ENCODE measurements around the gene ABHD16A. TPM values are rescaled to one million over a fixed set of nuclear protein-coding genes. Genes with fewer than 3 reads are reported as not detected.

Gene ABHD16A
- total RNA-seq, 1 donor from 2014 or later = 41.6 TPM

DNA sequence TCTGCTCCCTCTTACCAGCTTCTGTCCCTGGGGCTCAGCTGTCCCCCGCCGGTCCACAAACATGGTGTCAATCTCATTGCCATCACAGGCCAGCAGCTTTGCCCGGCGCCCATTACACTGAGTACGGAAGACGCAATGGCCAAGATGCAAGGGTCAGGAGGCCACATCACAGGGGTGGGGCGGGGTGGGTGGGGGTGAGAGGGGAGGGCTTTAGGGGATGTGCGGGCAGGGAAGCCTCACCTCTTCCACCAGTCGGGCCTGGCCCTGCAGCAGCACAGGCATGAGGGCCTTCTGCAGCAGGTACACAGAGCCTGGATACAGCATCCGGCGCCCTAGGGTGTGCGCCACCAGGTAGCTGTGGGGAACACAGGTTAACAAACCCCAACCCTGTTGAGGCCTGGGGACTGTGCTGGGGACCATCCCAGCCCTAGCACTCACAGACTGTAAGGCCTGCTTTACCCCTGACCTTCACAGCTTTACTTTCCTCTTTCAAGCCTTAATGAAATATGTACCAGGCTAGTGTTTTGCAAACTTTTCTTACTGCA is 11.5 kb downstream of the ABHD16A start:
- no peak for FAIRE-seq
- no peak for DNase-seq (ENCODE audit: low spot score in 2 of 2)

DNA sequence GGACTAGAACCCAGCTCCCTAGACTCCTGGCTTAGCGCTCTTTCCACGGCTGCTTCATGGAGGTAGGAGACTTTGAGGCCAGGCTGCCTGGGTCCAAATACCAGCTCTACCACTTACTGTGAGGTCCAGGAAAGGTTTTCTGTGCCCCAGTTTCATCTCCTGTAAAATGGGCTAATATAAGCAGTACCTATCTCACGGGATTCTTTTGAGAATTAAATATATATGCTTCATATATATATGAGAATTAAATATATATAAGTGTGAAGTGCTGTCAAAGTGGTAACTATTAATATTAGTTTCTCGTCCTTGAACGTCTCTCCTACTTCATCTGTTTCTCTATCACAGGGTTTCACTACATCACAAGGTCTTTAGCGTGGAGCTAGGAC is 12.1 kb downstream of the ABHD16A start:
- DNase-seq (ENCODE audit: low spot score in 2 of 2) (no peak), FAIRE-seq (no peak)

DNA sequence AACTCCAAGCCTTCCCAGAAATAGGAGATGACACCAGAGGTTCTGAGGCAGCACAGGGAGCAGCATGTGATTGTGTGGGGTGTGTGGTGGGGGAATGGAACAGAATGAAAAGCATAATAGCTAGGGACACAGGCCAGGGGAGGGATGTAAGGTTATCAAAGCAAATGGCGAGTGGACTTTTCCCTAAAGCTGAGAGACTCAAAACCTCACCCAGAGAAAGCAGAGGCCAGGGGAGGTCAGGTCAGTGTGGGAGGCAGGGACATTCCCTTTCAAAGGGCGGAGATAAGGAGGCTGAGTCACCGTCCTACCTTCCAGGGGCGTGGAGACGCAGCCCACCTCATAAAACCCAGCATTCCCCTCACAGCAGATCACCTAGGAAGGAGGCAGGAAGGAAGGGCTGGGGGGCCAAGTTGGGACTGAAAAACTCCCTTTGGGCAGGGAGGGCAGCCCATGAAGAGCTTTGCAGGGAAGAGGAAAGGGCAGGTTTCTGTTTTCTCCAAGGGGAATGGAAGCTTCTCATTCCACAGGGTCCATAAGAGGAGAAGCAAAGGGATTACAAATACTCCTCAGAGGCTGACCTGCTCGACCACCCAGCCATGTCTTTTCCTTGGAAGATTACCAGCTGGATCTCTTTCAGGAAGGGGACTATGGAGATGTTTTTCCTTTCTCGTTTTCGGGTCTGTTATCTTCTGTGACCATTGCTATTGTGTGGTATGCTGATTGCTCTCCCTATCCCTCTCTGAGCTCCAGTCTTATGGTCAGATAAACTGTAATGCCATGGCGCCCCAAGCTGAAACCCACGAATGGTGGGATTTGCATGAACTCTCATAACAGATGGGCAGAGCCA is 12.7 kb downstream of the ABHD16A start:
- DNase-seq (ENCODE audit: low spot score in 2 of 2) (no peak), FAIRE-seq (no peak)

DNA sequence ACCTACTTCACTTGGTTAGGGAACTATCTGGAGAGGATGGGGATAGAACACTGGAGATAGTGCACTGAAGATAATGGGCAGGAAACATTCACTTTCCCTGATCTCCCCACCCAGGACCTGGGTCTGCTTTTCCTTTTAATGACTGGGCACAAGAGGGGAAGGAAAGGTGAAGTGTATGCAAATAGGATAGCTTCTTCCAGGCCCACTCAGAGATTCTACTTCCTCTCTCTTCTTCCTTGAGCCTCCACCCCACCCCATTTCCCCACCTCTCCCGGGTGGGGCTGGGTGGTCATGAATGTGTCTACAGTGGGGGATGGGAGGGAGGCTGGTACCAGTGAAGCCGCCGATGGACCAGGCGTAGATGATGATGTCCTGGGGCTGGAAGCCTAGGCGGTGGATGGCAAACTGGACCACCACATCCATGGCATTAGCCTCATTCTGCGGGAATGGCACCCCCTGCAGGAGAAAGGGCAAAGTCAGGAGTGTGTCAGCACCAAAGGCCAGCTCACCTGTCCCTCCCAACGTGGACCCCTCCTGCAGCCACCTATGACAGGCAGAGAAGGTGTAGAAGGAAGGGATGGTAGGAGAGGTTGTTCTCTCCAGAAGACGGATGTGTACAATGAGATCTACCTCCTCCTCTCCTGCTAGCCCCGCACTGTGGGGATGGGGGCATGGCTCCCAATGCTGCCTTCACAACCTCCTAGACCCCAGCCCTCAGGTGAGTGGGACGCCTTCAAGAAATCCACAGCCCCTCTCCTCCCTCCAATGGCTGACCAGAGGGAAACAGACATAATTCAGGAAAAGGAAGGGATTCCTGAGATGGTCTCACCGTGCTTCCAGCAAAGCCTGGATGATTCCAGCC is 13.6 kb downstream of the ABHD16A start:
- DNase-seq (ENCODE audit: low spot score in 2 of 2) (no peak), FAIRE-seq (no peak)

DNA sequence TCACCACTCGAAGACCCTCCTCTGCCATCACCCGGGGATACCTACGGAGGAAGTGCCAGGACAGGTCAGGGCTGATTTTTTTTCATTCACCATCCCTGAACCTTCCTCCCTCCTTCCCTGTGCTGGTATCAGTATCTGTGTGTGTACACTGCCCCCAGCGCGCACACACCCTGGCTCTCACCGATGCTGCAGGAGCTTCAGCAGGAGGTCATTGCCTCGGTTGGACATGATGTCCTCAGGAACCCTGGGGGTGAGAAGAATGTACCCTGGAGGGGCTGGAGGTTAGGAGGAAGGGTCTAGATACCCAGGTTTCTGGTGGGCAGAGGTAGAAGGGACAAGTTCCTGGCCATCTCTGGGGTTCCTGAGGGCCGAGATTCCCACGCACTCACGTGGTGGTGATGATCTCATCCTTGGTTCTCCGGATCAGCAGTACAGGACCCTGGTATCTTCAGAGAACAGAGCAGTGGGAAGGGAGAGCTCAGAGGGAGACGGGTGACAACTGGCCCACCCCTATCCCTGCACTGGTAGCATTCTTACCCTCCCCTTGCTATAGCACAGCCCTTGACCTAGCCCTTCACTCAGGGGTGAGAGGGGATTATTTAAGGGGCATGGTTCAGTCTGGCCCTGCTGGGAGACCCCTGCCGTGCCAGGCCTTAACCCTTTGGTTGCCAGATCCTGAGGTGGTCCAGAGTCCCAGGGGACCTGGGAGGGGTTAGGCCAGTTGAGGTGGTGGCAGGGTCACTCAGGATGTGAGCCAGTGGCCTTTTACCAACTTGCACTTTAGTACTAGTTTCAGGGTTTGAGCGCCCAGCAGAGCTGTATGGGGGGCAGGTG is 15.0 kb downstream of the ABHD16A start:
- no peak for DNase-seq (ENCODE audit: low spot score in 2 of 2)
- no peak for FAIRE-seq

DNA sequence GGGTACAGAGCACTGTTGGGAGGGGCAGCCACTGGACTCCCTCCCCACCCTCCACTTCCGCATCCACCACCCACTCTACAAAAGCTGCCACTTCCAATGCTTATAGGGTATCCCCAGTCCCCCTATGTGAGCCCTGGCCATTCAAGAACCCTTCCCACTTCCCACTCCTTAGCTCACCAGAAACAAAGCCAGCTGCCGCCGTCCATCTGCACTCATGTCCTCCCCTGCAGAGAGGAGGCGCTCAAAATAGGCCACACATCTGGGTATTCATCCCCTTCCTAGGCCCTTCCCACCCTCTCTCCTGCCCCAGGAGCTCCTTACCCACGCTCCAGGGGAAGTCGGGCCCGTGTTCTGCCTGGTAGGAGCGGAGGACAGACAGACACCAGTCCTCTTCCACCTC is 15.8 kb downstream of the ABHD16A start:
- no peak for DNase-seq (ENCODE audit: low spot score in 2 of 2)
- FAIRE-seq = no peak

DNA sequence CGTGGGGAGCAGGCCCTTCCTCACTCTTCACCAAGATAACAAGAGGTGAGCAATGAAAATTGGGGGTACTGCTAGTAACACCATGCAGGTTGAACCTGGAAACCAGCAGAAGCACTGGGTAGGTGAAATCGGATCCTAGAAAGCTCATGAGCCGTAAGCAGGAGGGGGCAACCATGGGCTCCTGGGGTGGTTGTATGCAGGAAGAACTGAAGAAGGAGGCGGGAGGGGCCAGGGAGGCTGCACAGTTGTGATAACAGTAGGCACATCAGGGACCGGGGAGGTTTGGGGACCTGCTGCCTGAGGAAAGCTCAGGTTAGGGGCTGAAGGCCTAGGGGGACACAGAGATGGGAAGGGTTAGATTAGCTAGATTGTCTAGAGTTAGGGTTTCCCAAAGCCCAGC is 16.6 kb downstream of the ABHD16A start:
- no peak for DNase-seq (ENCODE audit: low spot score in 2 of 2)
- no peak for FAIRE-seq

DNA sequence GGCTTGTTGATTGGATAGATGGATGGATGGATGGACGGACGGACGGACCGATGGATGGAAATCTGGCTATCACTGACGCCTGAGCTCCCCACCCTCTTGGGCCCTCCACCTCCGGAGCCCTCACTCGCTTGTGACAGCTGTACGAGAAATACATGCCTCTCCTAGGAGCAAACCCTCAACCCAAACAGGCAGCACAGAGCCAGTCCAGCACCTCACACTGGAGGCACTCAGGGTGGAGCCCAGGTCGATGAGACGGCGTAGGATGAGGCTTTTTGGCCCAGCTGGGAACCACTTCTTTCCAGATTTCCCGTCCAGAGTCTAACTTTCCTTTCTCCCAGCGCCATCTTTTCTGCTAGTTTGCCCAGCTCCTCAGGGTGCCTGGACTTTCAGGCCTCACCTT is 19.5 kb downstream of the ABHD16A start:
- FAIRE-seq (no peak), DNase-seq (ENCODE audit: low spot score in 2 of 2) (no peak)

DNA sequence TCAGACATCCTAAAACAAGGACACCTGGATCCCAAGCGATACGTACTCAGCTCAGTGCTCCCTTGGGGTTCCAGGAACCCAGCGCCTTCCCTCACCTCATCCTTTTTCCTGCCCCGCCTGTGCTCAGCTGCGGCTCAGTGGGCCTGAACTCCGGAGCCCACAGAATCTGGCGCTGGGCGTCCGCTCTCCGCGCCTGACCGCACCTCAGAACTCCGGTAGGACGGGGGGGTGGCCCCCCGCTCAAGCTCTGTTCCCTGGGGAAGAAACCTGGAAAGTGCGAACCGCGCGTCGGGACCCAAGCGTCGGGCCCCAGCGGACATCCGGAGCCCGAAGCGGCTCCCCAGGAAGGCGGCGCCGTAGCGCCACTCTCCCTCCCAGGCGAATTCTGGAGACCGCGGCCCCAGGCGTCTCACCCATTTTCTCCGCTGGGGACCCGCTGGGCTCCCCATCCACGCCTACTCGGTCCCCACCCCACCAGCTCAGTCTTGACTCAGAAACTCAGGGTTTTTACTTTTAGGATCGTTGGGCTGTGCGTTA is 21.9 kb downstream of the ABHD16A start:
- DNase-seq (ENCODE audit: low spot score in 2 of 2) (peak in 1 of 2 donors; percentile 67), FAIRE-seq (no peak)

DNA sequence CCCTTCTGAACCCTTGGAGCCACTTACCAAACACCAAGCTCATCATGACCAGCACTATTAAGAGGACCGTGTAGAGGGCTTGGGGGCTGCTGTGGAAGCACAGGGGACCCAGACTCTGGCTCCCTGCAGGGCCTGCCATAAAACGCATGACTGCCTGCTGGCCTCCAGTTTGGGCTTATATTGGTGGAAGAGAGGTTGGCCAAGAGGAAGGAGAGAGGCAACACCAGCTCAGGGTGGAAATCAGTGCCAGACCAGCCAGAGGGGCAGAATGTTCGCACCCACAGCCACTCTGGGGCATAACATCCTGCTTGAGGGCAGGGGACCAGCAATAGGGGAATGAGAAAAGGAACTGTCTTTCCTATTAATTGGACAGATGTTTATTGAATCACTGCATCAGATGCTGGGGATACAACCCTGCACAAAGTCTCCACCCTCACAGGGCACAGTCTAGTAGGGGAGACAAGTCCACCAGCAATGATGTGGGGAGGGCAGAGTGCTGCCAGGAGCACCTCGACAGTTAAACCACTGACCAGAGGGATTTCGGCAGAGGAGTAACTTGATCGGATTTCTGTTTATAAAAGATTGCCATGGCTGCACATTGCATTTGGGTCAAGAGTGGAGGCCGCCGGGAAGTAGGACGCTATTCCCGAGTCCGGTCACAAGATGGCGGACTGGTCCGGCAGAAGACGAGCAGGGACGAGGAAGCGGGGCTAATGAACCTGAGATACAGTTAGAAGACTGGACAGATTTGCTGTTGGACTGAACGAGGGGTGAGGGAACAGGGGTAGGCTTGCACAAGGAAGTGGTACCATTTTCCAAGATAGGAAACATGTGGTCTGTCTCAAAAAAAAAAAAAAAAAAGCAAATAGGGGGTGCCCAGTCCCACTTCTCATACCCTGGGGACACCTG is 22.6 kb downstream of the ABHD16A start, which contains the start of gene LY6G5C:
Gene LY6G5C, minus strand, starts transcription at position 842 of the 909 bp plus-strand sequence. Its CDS starts 694 bp downstream, at position 148.
- DNase-seq (ENCODE audit: low spot score in 2 of 2) (peak; percentile 71 to 83), FAIRE-seq (no peak)

DNA sequence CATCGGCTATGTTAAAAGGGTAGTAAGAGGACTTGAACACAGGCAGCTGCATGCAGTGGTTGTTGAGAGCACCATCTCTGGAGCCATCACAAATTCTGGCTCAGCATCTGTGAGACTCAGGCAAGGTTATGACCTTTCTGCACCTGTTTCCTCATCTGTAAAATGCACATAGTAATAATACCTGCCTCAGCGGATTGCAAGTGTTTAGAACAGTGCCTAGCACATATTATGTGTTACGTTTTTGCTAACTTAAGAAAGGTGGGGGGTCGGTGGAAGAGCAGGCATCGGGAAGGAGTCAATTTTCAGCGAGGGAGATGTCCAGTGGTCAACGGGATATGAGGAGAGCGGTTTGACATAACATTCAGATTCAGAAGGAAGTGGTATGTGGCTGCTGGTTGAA is 25.2 kb downstream of the ABHD16A start:
- no peak for DNase-seq (ENCODE audit: low spot score in 2 of 2)
- no peak for FAIRE-seq

DNA sequence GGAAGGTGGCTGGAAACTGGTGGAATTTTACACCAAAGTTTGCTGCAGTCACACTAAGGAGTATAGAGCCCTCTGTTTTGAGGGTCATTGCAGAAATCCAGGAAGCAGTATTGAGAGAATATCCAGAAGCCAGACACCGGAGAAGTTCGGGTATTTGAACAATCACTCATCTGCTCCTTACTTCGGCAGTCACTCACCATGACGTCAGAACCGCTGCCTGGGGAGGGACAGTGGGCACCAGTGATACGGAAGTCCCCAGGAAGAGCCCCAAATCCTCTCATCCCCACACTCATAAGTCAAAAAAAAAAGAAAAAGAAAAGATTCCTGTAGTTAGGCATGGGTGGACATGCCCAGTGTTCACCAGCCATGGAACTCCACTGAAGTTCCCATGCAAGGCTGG is 26.2 kb downstream of the ABHD16A start:
- DNase-seq (ENCODE audit: low spot score in 2 of 2) (no peak), FAIRE-seq (no peak)

DNA sequence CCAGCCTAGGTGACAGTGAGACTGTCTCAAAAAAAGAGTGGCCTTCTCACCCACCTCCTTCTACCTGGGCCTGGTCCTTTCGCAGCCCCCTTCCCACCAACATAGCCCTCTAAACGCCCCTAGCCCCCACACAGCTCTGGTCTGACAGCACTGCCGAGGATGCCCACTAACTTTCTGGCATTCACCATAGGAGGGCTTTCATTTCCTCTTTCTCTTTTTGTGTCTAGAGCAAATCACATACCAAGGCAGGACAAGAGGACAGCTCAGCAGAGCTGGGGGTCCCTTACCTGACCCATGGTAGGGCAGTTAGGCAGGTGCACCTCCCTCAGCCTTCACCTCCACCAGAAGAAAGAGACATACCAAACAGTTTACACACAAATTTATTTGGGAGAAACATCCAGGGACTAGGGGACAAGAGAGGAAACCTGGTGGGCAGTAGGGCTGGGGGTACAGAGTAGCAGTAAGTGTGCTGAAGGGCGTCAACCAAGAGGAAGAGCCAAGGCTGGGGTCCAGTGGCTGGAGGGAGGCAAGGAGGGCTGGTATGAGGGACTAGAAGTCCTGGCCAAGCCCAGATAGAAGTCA is 26.7 kb downstream of the ABHD16A start:
- no peak for FAIRE-seq
- no peak for DNase-seq (ENCODE audit: low spot score in 2 of 2)

DNA sequence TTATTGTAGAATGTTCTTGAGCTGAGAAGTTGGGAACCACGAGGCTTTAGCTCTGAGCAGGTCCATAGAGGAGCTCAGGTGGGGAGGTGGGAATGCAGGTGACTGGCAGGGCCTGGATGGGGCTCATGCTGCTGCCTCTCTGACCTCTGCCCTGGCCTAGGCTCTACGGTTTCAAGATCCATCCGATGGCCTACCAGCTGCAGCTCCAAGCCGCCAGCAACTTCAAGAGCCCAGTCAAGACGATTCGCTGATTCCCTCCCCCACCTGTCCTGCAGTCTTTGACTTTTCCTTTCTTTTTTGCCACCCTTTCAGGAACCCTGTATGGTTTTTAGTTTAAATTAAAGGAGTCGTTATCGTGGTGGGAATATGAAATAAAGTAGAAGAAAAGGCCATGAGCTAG is 33.4 kb downstream of the ABHD16A start, which contains the start of gene LY6G5B:
Gene LY6G5B, plus strand, starts transcription at position 301 of the 400 bp plus-strand sequence. CDS start 975 bp downstream, outside the sequence.
- FAIRE-seq = no peak
- no peak for DNase-seq (ENCODE audit: low spot score in 2 of 2)

DNA sequence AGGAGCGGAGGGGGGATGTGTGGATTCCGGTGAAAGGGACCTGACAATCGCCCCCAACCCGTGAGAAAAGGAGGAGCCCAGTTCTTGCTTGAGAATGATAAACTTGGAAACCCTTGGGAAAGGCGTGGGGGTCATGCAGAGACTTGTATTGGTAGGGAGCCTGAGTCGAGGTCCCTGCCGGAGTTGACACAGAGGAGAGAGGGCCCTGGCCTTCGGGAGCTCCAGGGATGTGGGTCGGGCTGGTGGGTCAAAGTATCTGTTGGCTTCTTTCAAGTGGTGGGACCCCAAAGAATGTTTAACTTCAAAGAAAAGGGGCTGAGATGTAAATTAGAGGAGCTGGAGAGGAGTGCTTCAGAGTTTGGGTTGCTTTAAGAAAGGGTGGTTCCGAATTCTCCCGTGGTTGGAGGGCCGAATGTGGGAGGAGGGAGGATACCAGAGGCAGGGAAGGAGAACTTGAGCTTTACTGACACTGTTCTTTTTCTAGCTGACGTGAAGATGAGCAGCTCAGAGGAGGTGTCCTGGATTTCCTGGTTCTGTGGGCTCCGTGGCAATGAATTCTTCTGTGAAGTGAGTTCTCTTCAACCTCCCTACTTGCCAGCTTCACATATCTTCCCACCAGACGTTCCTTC is 36.7 kb downstream of the ABHD16A start:
- DNase-seq (ENCODE audit: low spot score in 2 of 2) (no peak), FAIRE-seq (no peak)

DNA sequence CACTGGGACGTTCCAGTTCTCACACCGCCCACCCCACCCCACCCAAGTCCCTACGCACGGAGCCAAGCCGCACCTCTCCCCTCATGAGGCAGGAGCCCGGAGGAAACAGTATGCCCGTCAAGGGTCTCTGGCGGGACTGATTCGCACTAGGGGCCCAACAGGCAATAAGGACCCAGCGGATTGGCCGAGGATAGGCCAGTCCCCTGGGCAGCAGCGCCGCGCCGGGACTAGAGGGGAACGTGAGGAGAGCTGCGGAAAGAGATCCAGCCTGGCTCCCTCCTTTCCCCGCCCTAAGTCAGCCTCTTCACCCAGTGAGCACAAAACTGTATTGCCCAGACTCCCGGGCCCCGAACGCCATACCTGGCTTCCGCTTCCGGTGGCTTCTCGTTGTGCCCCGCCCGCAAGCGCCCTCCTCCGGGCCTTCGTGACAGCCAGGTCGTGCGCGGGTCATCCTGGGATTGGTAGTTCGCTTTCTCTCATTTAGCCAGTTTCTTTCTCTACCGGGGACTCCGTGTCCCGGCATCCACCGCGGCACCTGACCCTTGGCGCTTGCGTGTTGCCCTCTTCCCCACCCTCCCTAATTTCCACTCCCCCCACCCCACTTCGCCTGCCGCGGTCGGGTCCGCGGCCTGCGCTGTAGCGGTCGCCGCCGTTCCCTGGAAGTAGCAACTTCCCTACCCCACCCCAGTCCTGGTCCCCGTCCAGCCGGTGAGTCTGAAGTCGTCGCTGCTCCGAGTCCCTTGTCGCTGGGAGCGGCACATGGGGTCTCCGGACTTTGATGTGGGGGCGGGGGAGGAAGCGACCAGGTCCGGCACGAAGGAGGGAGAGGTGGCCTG is 37.4 kb downstream of the ABHD16A start, which contains the start of gene CSNK2B:
Gene CSNK2B, plus strand, starts transcription at position 580 of the 836 bp plus-strand sequence. CDS start 752 bp downstream, outside the sequence.
- DNase-seq (ENCODE audit: low spot score in 2 of 2) (peak; percentile 95 to 98), FAIRE-seq (no peak)

All from frontal cortex (tissue), 4 donors.